Measurements from ENCODE around the gene FNTB.
A peak's percentile ranks its signal among the peaks of the same experiment; 100 is the strongest.

FNTB gene

DNA sequence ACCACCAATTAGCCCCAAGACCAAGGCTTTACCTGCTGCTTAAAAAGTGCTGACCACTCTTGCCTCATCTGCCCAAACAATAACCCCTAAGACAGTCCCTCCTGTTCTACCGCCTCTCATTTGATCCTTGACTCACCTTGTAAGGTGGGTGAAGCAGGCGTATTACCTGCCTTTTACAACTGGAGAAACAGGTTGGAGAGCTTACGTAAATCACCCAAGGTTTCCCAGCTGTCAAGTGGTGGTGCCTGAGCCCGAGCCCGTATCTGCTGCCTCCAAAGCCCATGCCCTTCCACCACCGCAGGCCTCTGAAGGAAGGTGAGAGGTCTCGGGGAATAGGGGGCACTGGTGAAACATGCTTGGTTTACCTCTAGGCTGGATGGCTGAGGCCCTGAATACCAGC is 79.0 kb downstream of the FNTB start:
- TF ChIP-seq, protein P1, sequence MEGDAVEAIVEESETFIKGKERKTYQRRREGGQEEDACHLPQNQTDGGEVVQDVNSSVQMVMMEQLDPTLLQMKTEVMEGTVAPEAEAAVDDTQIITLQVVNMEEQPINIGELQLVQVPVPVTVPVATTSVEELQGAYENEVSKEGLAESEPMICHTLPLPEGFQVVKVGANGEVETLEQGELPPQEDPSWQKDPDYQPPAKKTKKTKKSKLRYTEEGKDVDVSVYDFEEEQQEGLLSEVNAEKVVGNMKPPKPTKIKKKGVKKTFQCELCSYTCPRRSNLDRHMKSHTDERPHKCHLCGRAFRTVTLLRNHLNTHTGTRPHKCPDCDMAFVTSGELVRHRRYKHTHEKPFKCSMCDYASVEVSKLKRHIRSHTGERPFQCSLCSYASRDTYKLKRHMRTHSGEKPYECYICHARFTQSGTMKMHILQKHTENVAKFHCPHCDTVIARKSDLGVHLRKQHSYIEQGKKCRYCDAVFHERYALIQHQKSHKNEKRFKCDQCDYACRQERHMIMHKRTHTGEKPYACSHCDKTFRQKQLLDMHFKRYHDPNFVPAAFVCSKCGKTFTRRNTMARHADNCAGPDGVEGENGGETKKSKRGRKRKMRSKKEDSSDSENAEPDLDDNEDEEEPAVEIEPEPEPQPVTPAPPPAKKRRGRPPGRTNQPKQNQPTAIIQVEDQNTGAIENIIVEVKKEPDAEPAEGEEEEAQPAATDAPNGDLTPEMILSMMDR (IDR thresholded peaks at IDR 0.05): no peak
- Histone ChIP-seq H3K9me3 (no peaks in the 10 kb centered on the region), H3K4me1 (ENCODE audit: control insufficient read depth in 1 of 2, insufficient read depth in 1 of 2, low read depth in 1 of 2, low read length in 1 of 2) (no peaks in the 10 kb centered on the region), H3K27me3 (no peaks in the 10 kb centered on the region), H3K36me3 (peaks cover 83% of the 10 kb centered on the region), H3K27ac (no peak overlapping the region), H3K4me3 (ENCODE audit: low read depth in 1 of 2, low read length in 1 of 2) (no peak overlapping the region)

DNA sequence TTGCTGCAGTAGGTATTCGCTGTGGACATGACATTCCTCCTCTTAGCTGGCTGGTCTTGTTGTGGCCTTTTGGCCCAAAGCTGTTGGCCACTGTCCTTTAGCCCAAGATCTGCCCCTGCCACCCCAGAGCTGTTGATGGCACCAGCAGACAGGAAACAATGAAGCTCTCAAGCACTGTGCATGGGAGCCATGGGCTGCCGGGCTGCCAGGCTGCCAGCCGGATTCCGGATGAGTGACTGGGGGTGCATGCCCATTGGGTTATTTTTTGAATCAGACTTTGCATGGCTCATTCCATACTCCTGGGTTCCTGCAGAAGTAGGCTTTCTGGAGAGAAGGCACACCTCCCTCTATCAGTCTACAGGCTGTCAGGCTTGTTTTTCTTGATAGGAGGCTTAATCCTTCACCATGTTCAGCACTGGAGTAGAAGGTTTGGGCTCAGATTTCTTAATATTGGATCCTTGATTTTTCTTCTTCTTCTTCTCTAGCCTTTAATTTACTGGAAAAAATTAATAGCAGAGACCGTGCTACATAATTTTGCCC is 83.2 kb downstream of the FNTB start:
- H3K4me3 ChIP-seq (ENCODE audit: low read depth in 1 of 2, low read length in 1 of 2): no peak overlapping the region
- peaks cover 22 to 35% of the 10 kb centered on the region in 2 experiments for H3K4me1 ChIP-seq (ENCODE audit: control insufficient read depth in 1 of 2, insufficient read depth in 1 of 2, low read depth in 1 of 2, low read length in 1 of 2)
- TF ChIP-seq, protein P1 (IDR thresholded peaks at IDR 0.05): no peak
- H3K36me3 ChIP-seq: peaks cover 65% of the 10 kb centered on the region
- no peaks in the 10 kb centered on the region for H3K9me3 ChIP-seq
- no peaks in the 10 kb centered on the region for H3K27me3 ChIP-seq
- H3K27ac ChIP-seq: no peak overlapping the region

- Histone ChIP-seq H3K27ac (no peak overlapping the region), H3K36me3 (peaks cover 59% of the 10 kb centered on the region), H3K4me1 (ENCODE audit: control insufficient read depth in 1 of 2, insufficient read depth in 1 of 2, low read depth in 1 of 2, low read length in 1 of 2) (peaks cover 28 to 41% of the 10 kb centered on the region in 2 experiments), H3K4me3 (ENCODE audit: low read depth in 1 of 2, low read length in 1 of 2) (no peak overlapping the region), H3K9me3 (no peaks in the 10 kb centered on the region), H3K27me3 (no peaks in the 10 kb centered on the region)
- TF ChIP-seq, protein P1 (IDR thresholded peaks at IDR 0.05): no peak
Observed at GRCh38 chr14:65070471-65070976, 83.8 kb downstream of the FNTB start.

- TF ChIP-seq, protein P1 (IDR thresholded peaks at IDR 0.05): no peak
- peak overlapping the region; percentile 92 for H3K27ac ChIP-seq
- no peaks in the 10 kb centered on the region for H3K9me3 ChIP-seq
- no peaks in the 10 kb centered on the region for H3K27me3 ChIP-seq
- H3K4me1 ChIP-seq (ENCODE audit: control insufficient read depth in 1 of 2, insufficient read depth in 1 of 2, low read depth in 1 of 2, low read length in 1 of 2): peaks cover 38 to 51% of the 10 kb centered on the region in 2 experiments
- H3K36me3 ChIP-seq: peaks cover 52% of the 10 kb centered on the region
- no peak overlapping the region for H3K4me3 ChIP-seq (ENCODE audit: low read depth in 1 of 2, low read length in 1 of 2)
Observed at GRCh38 chr14:65071544-65071943, 84.8 kb downstream of the FNTB start.

DNA sequence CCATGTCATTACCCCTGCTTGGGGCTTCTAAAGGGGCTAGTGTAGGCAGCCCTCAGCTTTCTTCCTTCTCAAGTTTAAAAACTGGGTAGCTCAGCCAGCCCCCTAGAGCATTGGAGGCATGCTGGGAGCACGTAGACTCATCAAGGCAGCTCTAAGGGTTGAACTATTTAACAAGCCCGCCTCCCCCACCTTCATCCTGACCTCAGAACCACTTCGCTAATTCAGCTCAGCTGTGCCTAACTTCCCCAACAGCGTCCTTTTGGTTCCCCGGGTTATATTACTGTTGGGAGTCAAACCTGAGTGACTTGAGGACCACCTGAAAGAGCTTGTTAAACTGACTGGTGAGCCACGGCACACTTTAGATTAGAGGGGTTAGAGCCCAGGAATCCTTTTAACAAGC is 85.6 kb downstream of the FNTB start:
- peaks cover 45 to 58% of the 10 kb centered on the region in 2 experiments for H3K4me1 ChIP-seq (ENCODE audit: control insufficient read depth in 1 of 2, insufficient read depth in 1 of 2, low read depth in 1 of 2, low read length in 1 of 2)
- H3K36me3 ChIP-seq: peaks cover 59% of the 10 kb centered on the region
- no peaks in the 10 kb centered on the region for H3K9me3 ChIP-seq
- H3K4me3 ChIP-seq (ENCODE audit: low read depth in 1 of 2, low read length in 1 of 2): no peak overlapping the region
- H3K27ac ChIP-seq: peak overlapping the region; percentile 92
- H3K27me3 ChIP-seq: no peaks in the 10 kb centered on the region
- TF ChIP-seq, protein P1 (IDR thresholded peaks at IDR 0.05): no peak
